AG04450 (cell line): Measurements from ENCODE around the gene EPS8L1. TPM values are rescaled to one million over a fixed set of nuclear protein-coding genes. Genes with fewer than 3 reads are reported as not detected.
"Not testable (repeated sequence)": the region's sequence is repeated elsewhere in the genome, so short reads cannot be mapped to it uniquely, and the experiment has no call there.

Experiments
- CTCF ChIA-PET: fragments of 300-600, 350-600 bp; formaldehyde crosslinking; extraction: SDS; loops from one replicate; lab custom pipeline; 2022; ENCODE audit warnings: antibody characterized with exemption, inconsistent platforms; lab: Charles Lee
- POLR2A ChIA-PET: fragments of 350-600 bp; formaldehyde crosslinking; extraction: SDS; loops from one replicate; lab custom pipeline; 2021; ENCODE audit warnings: antibody characterized with exemption, inconsistent platforms; lab: Yijun Ruan, JAX
- DNase-seq: peaks from one replicate; pipeline ENCODE4 v3.0.0-alpha.2; 2011; ENCODE audit warnings: low read depth, low spot score
- H3K27ac ChIP-seq: one replicate; pipeline ENCODE4 v1.5.1; 2012; ENCODE audit warnings: low read depth, low read length, control low read depth
- H3K27me3 ChIP-seq: one replicate; pipeline ENCODE4 v1.6.0; 2012; ENCODE audit warnings: low read length; ENCODE audit not compliant: control insufficient read depth, insufficient read depth
- H3K4me3 ChIP-seq: 2 replicates; pipeline ENCODE4 v1.5.1; 2011; ENCODE audit warnings: mild to moderate bottlenecking, low read depth, low read length, control low read depth
- H3K9me3 ChIP-seq: 2 replicates; pipeline ENCODE4 v1.5.1; 2012; ENCODE audit warnings: low read length; ENCODE audit not compliant: control insufficient read depth, insufficient read depth
- CTCF ChIP-seq: IDR thresholded peaks from 2 replicates; pipeline ENCODE4 v1.5.1; 2011; ENCODE audit warnings: low read depth, low read length, control low read depth, inconsistent platforms
- polyA plus RNA-seq: library from polyadenylated mRNA; depleted of rRNA; stranded (reverse); fragments of >200 nt; gene quantifications from 2 replicates; pipeline ENCODE4 v1.2.3, GENCODE V29; 2011

The EPS8L1 gene
- polyA plus RNA-seq, 1 experiment = 1.5 TPM

DNA sequence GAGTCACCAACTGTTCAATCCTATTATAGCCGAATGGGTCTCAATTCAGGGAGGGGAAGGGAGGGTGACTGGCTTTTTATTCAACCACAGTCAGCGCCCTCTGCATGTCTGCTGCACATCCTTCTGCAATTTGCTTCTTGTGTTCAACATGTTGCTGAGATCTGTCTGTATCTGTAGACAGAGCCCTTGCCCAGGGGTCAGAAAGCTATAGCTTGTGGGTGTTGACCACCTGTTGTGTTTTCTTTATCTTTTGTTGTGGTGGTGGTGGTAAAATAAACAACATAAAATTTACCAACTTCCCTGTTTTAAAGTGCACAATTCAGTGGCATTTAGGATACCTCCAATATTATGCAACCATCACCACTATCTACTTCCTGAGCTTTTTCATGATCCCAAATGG lies 29.6 kb downstream of the EPS8L1 start:
- H3K27me3 ChIP-seq = no peaks in the 10 kb centered on the region
- H3K9me3 ChIP-seq = peaks cover 11% of the 10 kb centered on the region
- no peak overlapping the region for H3K27ac ChIP-seq
- DNase-seq = no peak
- ChIA-PET CTCF (interaction anchor here (4.4 kb wide), 1 partner anchor 16 kb away, joined by 19 read pairs; no protein-coding TSS in a partner anchor), POLR2A (no interaction called here)
- TF ChIP-seq CTCF = no peak
- no peak overlapping the region for H3K4me3 ChIP-seq

- CTCF ChIA-PET = interaction anchor here (0.7 to 4.4 kb wide), 2 partner anchors 18 to 1314 kb away, joined by 3 to 19 read pairs; no protein-coding TSS in a partner anchor
- no peak for DNase-seq
- no peak for TF ChIP-seq CTCF
- Histone ChIP-seq H3K27me3 (no peaks in the 10 kb centered on the region), H3K27ac (no peak overlapping the region), H3K4me3 (no peak overlapping the region), H3K9me3 (peaks cover 11% of the 10 kb centered on the region)
- POLR2A ChIA-PET = interaction anchor here (1.0 kb wide), 1 partner anchor 11 kb away, joined by 4 read pairs; no protein-coding TSS in a partner anchor
Observed at GRCh38 chr19:55106591-55106990, 30.9 kb downstream of the EPS8L1 start.

DNA sequence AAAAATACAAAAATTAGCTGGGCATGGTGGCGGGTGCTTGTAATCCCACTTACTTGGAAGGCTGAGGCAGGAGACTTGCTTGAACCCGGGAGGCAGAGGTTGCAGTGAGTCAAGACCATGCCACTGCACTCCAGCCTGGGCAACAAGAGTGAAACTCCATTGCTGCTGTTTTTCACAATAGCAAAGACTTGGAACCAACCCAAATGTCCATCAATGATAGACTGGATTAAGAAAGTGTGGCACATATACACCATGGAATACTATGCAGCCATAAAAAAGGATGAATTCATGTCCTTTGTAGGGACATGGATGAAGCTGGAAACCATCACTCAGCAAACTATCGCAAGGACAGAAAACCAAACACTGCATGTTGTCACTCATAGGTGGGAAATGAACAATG lies 31.6 kb downstream of the EPS8L1 start:
- H3K27ac ChIP-seq, POLR2A ChIA-PET, H3K27me3 ChIP-seq, H3K4me3 ChIP-seq, DNase-seq: not testable (repeated sequence)
- peaks cover 11% of the 10 kb centered on the region for H3K9me3 ChIP-seq
- CTCF ChIA-PET = interaction anchor here (0.7 to 4.4 kb wide), 2 partner anchors 18 to 1315 kb away, joined by 3 to 19 read pairs; no protein-coding TSS in a partner anchor

DNA sequence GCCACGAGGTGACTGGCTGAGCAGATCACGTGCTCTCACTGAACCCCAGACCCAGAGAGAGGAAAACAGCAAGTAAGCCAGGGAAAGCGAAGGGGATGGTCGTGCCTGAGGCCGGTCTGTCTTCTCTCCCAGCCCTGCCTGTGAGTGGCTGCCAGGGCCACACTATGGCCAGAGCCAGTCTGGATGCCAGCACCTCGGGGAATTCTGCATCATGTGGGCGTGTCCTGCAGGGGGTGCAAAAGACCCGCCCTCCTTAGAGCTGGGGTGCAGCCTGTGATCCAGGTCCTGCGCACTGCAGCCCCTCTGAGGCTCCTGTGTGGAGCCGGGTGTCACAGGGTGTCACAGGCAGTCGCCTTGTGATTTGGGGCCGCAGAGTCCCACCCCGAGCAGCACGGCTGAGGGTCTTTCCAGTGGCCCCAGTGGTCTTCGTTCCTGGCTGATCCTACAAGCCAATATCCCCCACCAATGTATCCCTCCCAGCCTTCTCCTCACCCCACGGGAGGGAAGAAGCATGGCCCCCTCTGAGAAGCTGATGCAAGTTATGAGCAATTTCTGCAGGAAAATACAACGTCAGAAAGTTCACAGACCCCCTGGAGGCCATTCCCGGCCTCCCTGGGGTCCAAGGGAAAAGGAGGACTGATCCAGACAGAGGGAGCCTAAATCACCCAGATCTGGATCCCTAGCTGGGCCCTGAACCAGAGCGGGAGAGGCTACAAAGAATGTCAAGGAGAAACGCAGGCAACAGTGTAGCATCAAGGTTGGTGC lies 34.0 kb downstream of the EPS8L1 start:
- H3K27ac ChIP-seq = no peak overlapping the region
- no peak for DNase-seq
- ChIA-PET POLR2A (no interaction called here), CTCF (interaction anchor here (0.6 kb wide), 1 partner anchor 629 kb away, joined by 4 read pairs; no protein-coding TSS in a partner anchor)
- TF ChIP-seq CTCF = no peak
- H3K4me3 ChIP-seq = no peak overlapping the region
- no peaks in the 10 kb centered on the region; the same call in 1 of the 2 replicates for H3K9me3 ChIP-seq
- H3K27me3 ChIP-seq = no peaks in the 10 kb centered on the region

DNA sequence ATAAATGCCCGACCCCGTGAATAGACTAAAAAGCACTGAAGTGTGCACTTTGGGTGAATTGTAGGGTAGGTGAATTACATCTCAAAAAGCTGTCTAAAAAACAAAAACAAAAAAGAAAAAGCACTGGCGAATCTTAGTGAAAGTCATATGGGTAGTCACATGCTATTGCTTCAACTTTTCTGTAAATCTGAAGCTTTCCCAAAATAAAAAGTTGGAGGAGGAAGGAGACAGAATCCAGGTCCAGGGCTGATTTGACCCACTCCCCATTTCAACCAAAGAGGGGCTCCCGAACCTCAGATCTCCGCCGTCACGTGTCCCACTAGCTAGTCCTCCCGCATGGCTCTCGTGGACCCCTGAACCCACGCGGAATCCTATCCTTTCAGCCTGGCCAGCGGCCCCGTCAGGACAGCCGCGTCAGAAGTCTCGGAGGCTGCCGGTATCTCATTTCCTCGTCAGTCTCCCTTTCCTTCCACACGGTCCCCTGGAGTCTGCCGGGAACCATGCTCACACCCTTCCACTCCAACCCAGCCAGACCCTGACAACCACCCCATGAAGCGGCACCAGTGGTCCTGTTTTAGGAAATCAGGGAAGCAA lies 35.7 kb downstream of the EPS8L1 start:
- no peak for DNase-seq
- Histone ChIP-seq H3K4me3 (no peak overlapping the region), H3K9me3 (no peaks in the 10 kb centered on the region; the same call in 1 of the 2 replicates), H3K27ac (no peak overlapping the region), H3K27me3 (no peaks in the 10 kb centered on the region)
- POLR2A ChIA-PET = no interaction called here
- CTCF ChIA-PET = interaction anchor here (0.7 kb wide), 1 partner anchor 23 kb away, joined by 5 read pairs; no protein-coding TSS in a partner anchor
- TF ChIP-seq CTCF = no peak
